GM21723 (cell line): Measurements from ENCODE around the gene SH3GL1.

ENCODE experiments used
- ATAC-seq: cut with Tn5 transposase; IDR thresholded peaks from one replicate; pipeline ENCODE4 v1.9.1; 2021; ENCODE audit warnings: mild to moderate bottlenecking, moderate library complexity; ENCODE audit not compliant: unreplicated experiment

Gene SH3GL1

GRCh38 chr19:4320419-4320818, 79.9 kb downstream of the SH3GL1 start:
- ATAC-seq = no peak

GRCh38 chr19:4319067-4319718, 81.2 kb downstream of the SH3GL1 start:
- ATAC-seq = no peak

GRCh38 chr19:4318460-4318859, 81.9 kb downstream of the SH3GL1 start:
- no peak for ATAC-seq

DNA sequence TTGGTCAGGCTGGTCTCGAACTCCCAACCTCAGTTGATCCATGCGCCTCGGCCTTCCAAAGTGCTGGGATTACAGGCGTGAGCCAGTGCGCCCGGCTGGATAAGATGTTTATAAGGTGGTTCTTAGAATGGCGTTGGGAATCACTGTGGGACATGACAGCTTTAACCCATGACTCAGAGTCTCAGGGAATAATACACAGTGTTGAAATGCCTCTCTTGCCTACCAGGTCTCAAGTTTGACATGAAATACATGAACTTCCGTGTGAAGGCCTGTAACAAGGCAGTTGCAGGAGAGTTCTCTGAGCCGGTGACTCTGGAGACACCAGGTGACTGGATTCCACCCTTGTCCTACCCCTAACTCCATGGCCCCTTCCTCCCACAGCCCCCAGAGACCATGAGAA, 83.4 kb downstream of the SH3GL1 start:
- no peak for ATAC-seq

DNA sequence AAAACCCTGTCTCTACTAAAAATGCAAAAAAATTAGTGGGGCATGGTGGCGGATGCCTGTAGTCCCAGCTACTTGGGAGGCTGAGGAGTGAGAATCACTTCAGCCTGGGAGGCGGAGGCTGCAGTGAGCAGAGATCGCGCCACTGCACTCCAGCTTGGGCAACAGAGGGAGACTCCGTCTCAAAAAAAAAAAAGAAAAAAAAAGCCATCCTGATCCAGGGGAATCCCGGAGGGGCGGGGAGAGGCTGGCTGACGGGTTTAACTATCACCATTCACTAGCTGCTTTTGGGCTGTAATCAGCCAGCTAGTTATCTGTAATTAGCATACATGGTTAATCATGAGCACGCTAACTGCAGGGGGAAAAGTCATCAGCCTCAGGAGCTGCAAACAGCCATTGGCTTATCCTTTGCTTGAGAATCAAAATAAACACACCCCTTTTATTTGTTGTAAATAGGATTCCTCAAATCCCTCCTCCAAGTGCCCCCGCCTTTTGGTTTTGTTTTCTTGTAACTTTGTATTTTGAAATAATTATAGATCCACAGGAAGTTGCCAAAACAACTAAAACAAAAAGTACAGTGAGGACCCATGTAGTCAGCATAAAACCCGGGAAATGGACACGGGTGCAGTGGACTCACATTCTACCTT, 86.4 kb downstream of the SH3GL1 start:
- no peak for ATAC-seq
